ENCODE data around the gene KCNQ1. TPM values are rescaled to one million over a fixed set of nuclear protein-coding genes. Genes with fewer than 3 reads are reported as not detected.
A peak's percentile ranks its signal among the peaks of the same experiment; 100 is the strongest.

KCNQ1 gene
- total and polyA plus RNA-seq, 3 experiments from 2014 or later = 2.6 to 5.7 (median 3.4) TPM

DNA sequence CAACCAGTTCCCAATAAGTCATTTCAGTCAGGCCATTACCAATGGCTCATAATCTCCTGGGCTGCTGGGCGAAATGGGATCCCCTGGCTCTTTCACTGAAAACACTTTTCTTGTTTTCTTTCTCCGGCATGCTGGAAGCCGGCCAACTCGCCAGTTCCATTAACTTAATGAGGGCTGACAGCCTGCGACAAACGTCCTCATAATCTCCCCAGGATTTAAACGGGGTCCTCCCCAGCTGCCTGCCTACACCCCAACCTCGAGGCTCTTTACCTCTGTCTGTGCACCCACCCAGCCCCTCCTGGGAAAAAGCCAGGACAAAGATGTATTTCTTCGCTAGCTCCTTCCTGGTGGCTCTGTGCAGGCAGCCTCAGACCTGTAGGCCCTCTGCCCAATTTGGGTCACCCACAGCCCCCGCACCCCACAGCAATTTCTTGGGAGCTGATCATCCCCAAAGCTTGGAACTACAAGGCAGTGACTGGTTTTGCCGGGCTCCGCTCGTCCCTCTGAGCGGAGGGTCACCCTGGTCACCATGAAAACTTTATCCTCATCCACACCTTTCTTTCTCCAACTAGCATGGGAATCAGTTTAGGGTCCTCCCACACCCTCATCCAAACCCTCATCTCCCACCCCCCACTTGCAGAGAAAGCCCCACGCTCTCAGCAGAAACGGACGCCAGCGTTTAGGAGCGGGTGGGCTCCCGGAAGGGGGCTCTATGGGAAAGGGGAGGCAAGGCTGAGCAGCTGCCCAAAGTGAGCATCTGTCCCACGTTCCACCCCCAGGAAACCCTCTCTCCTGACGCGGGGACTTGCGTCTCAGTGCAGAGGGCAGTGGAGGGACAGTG lies 306.1 kb downstream of the KCNQ1 start:
- Mint-ChIP-seq H3K36me3 (peaks cover 0 to 5% (median 3%) of the 10 kb centered on the region in 3 donors), H3K4me1 (no peaks in the 10 kb centered on the region), H3K27ac (no peak overlapping the region), H3K4me3 (no peak overlapping the region), H3K9me3 (peaks cover 0 to 3% (median 0%) of the 10 kb centered on the region in 5 donors), H3K27me3 (peaks cover 0 to 3% of the 10 kb centered on the region in 2 donors)
- no peak overlapping the region for H3K4me3 ChIP-seq (ENCODE audit: low read length)
- H3K36me3 ChIP-seq (ENCODE audit: insufficient read depth, low read length) = no peaks in the 10 kb centered on the region
- no peaks in the 10 kb centered on the region for H3K9me3 ChIP-seq (ENCODE audit: low read length)
- H3K27me3 ChIP-seq (ENCODE audit: insufficient read depth, low read length, poor library complexity, severe bottlenecking) = no peaks in the 10 kb centered on the region
- H3K4me1 ChIP-seq (ENCODE audit: insufficient read depth, low read length) = no peaks in the 10 kb centered on the region
- CTCF ChIA-PET = no interaction called here
- POLR2A ChIA-PET = no interaction called here
- no peak overlapping the region for H3K27ac ChIP-seq (ENCODE audit: low read depth, low read length)
- no peak for DNase-seq

DNA sequence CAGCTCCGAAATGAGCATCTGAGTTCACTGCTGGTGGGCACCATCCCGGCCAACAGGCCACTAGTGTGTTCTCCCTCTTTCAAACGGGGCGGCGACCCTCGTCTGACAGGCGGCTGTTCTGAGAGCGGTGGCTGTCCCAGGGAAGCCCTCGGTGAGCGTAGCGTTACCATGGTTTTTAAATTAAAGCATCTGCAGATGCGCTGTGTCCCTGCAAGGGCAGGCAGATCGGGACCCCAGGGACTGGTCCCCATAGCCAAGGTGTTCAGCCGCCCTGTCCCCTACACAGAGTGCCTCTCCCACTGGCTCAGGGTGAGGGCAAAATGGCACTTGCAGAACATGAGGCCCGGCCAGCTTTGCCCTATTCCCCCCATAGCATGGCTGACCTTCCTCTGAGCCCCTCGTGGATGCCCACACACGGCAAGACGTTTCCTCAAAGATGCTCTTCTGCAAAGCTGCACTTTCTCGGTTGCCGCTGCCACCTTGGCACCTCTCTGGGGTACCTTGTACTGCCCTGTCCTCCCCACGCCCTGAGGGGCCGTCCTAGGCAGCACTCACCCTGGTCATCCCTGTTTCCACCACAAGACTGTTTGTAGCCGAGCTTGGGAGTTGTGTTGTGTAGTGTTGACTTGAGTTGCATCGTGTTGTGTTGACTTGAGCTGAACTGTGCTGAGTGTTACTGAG lies 306.9 kb downstream of the KCNQ1 start:
- CTCF ChIA-PET = no interaction called here
- no peaks in the 10 kb centered on the region for H3K4me1 Mint-ChIP-seq

DNA sequence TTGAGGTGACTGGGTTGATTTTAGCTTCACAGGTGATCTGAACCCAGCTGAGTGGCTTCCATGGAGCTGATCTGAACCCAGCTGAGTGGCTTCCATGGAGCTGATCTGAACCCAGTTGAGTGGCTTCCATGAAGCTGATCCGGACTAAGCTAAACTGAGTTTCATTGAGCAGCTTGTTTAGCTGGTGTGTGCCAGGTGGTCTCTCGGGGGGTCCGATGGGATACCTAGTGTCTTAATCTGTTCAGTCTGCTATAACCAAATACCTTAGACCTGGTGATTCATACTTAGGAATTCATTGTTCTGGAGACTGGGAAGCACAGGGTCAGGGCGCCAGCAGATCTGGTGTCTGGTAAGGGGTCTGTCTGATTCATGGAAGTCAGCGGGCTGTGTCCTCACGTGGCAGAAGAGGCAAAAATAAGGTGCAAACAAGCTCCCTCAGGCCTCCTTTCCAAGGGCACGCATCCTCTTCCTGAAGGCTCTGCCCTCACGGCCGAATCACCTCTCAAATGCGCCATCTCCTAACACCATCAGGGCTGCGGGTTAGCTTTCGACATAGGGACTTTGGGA lies 307.5 kb downstream of the KCNQ1 start:
- no peak overlapping the region for H3K27ac Mint-ChIP-seq
- no peaks in the 10 kb centered on the region for H3K4me1 Mint-ChIP-seq
- Histone ChIP-seq H3K9me3 (ENCODE audit: low read length) (no peaks in the 10 kb centered on the region), H3K27ac (ENCODE audit: low read depth, low read length) (no peak overlapping the region), H3K4me3 (ENCODE audit: low read length) (no peak overlapping the region), H3K4me1 (ENCODE audit: insufficient read depth, low read length) (no peaks in the 10 kb centered on the region), H3K36me3 (ENCODE audit: insufficient read depth, low read length) (no peaks in the 10 kb centered on the region), H3K27me3 (ENCODE audit: insufficient read depth, low read length, poor library complexity, severe bottlenecking) (no peaks in the 10 kb centered on the region)
- ChIA-PET POLR2A (no interaction called here), CTCF (no interaction called here)
- peaks cover 0 to 3% of the 10 kb centered on the region in 2 donors for H3K27me3 Mint-ChIP-seq
- H3K4me3 Mint-ChIP-seq = no peak overlapping the region
- H3K36me3 Mint-ChIP-seq = peaks cover 0 to 5% (median 3%) of the 10 kb centered on the region in 3 donors
- H3K9me3 Mint-ChIP-seq = peaks cover 0 to 3% (median 1%) of the 10 kb centered on the region in 5 donors
- peak in 1 of 5 donors; percentile 22 for DNase-seq

More for the DNA sequence above, 306.9 kb downstream of the KCNQ1 start:
- no peaks in the 10 kb centered on the region for H3K4me1 ChIP-seq (ENCODE audit: insufficient read depth, low read length)
- no peak overlapping the region for H3K27ac ChIP-seq (ENCODE audit: low read depth, low read length)
- no peaks in the 10 kb centered on the region for H3K27me3 ChIP-seq (ENCODE audit: insufficient read depth, low read length, poor library complexity, severe bottlenecking)
- Mint-ChIP-seq H3K27me3 (peaks cover 0 to 3% of the 10 kb centered on the region in 2 donors), H3K4me3 (no peak overlapping the region), H3K36me3 (peaks cover 0 to 5% (median 3%) of the 10 kb centered on the region in 3 donors), H3K27ac (no peak overlapping the region), H3K9me3 (peaks cover 0 to 3% (median 0%) of the 10 kb centered on the region in 5 donors)
- no peaks in the 10 kb centered on the region for H3K36me3 ChIP-seq (ENCODE audit: insufficient read depth, low read length)
- no peak overlapping the region for H3K4me3 ChIP-seq (ENCODE audit: low read length)
- POLR2A ChIA-PET = no interaction called here
- DNase-seq = peak in 1 of 5 donors; percentile 21
- no peaks in the 10 kb centered on the region for H3K9me3 ChIP-seq (ENCODE audit: low read length)

DNA sequence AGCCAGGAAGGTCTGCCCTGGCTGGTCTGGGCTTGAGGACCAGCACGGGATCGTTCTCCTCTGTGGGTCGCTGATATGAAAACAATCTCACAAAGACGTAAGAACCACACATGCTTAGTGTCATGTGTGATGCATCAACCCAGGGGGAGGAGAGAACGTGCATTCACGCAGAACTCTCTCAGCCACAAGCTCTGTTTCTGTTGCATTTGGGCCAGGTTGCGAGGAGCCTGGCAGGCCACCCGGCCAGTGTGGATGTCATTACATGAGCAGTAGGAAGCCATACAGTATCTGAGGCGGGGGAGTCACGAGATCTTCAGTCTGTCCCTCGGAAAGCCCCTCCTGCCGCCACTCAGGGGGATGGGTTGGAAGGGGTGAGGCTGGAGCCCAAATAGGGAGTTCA lies 308.1 kb downstream of the KCNQ1 start:
- Histone ChIP-seq H3K4me3 (ENCODE audit: low read length) (no peak overlapping the region), H3K4me1 (ENCODE audit: insufficient read depth, low read length) (no peaks in the 10 kb centered on the region), H3K36me3 (ENCODE audit: insufficient read depth, low read length) (no peaks in the 10 kb centered on the region), H3K27me3 (ENCODE audit: insufficient read depth, low read length, poor library complexity, severe bottlenecking) (no peaks in the 10 kb centered on the region), H3K27ac (ENCODE audit: low read depth, low read length) (no peak overlapping the region), H3K9me3 (ENCODE audit: low read length) (no peaks in the 10 kb centered on the region)
- H3K27ac Mint-ChIP-seq = peak overlapping the region in 1 of 8 donors; percentile 81
- H3K27me3 Mint-ChIP-seq = peaks cover 0 to 3% of the 10 kb centered on the region in 2 donors
- DNase-seq = no peak
- peaks cover 0 to 3% (median 1%) of the 10 kb centered on the region in 5 donors for H3K9me3 Mint-ChIP-seq
- H3K36me3 Mint-ChIP-seq = peaks cover 0 to 5% (median 3%) of the 10 kb centered on the region in 3 donors
- H3K4me3 Mint-ChIP-seq = no peak overlapping the region
- H3K4me1 Mint-ChIP-seq = no peaks in the 10 kb centered on the region
- ChIA-PET CTCF (no interaction called here), POLR2A (no interaction called here)

- H3K4me1 ChIP-seq (ENCODE audit: insufficient read depth, low read length) = no peaks in the 10 kb centered on the region
- H3K4me3 ChIP-seq (ENCODE audit: low read length) = no peak overlapping the region
- POLR2A ChIA-PET = no interaction called here
- no peak overlapping the region for H3K27ac ChIP-seq (ENCODE audit: low read depth, low read length)
- no peak overlapping the region for H3K27ac Mint-ChIP-seq
- no peaks in the 10 kb centered on the region for H3K9me3 ChIP-seq (ENCODE audit: low read length)
- peaks cover 0 to 3% (median 1%) of the 10 kb centered on the region in 5 donors for H3K9me3 Mint-ChIP-seq
- no peak for DNase-seq
- H3K36me3 Mint-ChIP-seq = peaks cover 0 to 5% (median 3%) of the 10 kb centered on the region in 3 donors
- no peaks in the 10 kb centered on the region for H3K36me3 ChIP-seq (ENCODE audit: insufficient read depth, low read length)
- no peaks in the 10 kb centered on the region for H3K4me1 Mint-ChIP-seq
- no peaks in the 10 kb centered on the region for H3K27me3 ChIP-seq (ENCODE audit: insufficient read depth, low read length, poor library complexity, severe bottlenecking)
- no peak overlapping the region for H3K4me3 Mint-ChIP-seq
- peaks cover 0 to 3% of the 10 kb centered on the region in 2 donors for H3K27me3 Mint-ChIP-seq
- CTCF ChIA-PET = no interaction called here
Observed at GRCh38 chr11:2754008-2754407, 309.2 kb downstream of the KCNQ1 start.

DNA sequence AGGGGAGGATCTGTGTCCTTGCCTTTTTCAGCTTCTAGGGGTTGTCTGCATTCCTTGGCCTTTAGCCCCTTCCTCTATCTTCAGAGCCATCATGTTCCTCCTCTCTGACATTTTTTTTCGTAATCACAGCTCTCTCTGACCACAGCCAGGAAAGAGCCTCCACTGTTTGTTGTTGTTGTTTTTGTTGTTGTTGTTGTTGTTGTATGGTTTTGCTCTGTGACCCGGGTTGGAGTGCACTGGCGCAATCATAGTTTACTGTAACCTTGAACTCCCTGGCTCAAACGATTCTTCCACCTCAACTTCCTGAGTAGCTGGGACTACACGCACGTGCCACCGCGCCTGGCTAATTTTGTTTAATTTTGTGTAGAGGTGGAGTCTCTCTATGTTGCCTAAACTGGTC lies 310.3 kb downstream of the KCNQ1 start:
- H3K4me3 ChIP-seq (ENCODE audit: low read length) = no peak overlapping the region
- no peak overlapping the region for H3K27ac Mint-ChIP-seq
- H3K9me3 ChIP-seq (ENCODE audit: low read length) = no peaks in the 10 kb centered on the region
- H3K27me3 Mint-ChIP-seq = peaks cover 0 to 3% of the 10 kb centered on the region in 2 donors
- no peaks in the 10 kb centered on the region for H3K4me1 Mint-ChIP-seq
- ChIA-PET CTCF (no interaction called here), POLR2A (no interaction called here)
- no peak overlapping the region for H3K4me3 Mint-ChIP-seq
- H3K36me3 Mint-ChIP-seq = peaks cover 0 to 5% (median 3%) of the 10 kb centered on the region in 3 donors
- DNase-seq = no peak
- H3K36me3 ChIP-seq (ENCODE audit: insufficient read depth, low read length) = no peaks in the 10 kb centered on the region
- H3K4me1 ChIP-seq (ENCODE audit: insufficient read depth, low read length) = no peaks in the 10 kb centered on the region
- no peaks in the 10 kb centered on the region for H3K27me3 ChIP-seq (ENCODE audit: insufficient read depth, low read length, poor library complexity, severe bottlenecking)
- H3K27ac ChIP-seq (ENCODE audit: low read depth, low read length) = no peak overlapping the region
- H3K9me3 Mint-ChIP-seq = peaks cover 0 to 3% (median 1%) of the 10 kb centered on the region in 5 donors

DNA sequence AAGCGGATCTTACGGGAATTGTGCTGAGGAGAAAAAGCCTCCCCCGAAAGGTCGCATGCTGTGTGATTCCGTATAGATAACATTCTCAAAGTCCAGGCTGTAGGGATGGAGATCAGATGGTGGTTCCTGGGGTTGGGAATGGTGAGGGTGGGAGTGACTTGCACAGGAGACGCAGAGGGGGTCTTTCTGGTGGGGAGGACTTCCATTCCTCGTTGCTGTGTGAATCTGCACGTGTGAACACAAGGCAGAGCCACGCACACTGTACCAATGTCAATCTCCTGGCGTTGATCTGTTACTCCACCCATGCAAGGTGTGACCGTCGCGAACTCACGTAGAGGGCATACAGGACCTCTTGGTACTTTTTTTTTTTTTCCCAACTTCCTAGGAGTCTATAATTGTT lies 313.9 kb downstream of the KCNQ1 start:
- no peak overlapping the region for H3K27ac Mint-ChIP-seq
- DNase-seq = no peak
- Histone ChIP-seq H3K27ac (ENCODE audit: low read depth, low read length) (no peak overlapping the region), H3K27me3 (ENCODE audit: insufficient read depth, low read length, poor library complexity, severe bottlenecking) (no peaks in the 10 kb centered on the region), H3K4me3 (ENCODE audit: low read length) (no peak overlapping the region), H3K4me1 (ENCODE audit: insufficient read depth, low read length) (no peaks in the 10 kb centered on the region), H3K36me3 (ENCODE audit: insufficient read depth, low read length) (no peaks in the 10 kb centered on the region), H3K9me3 (ENCODE audit: low read length) (no peaks in the 10 kb centered on the region)
- H3K27me3 Mint-ChIP-seq = no peaks in the 10 kb centered on the region
- H3K4me1 Mint-ChIP-seq = no peaks in the 10 kb centered on the region
- H3K4me3 Mint-ChIP-seq = no peak overlapping the region
- H3K36me3 Mint-ChIP-seq = peaks cover 0 to 3% (median 2%) of the 10 kb centered on the region in 3 donors
- POLR2A ChIA-PET = no interaction called here
- CTCF ChIA-PET = no interaction called here
- H3K9me3 Mint-ChIP-seq = peaks cover 0 to 3% (median 1%) of the 10 kb centered on the region in 5 donors
